ENCODE data around the gene FRMPD1.

DNA sequence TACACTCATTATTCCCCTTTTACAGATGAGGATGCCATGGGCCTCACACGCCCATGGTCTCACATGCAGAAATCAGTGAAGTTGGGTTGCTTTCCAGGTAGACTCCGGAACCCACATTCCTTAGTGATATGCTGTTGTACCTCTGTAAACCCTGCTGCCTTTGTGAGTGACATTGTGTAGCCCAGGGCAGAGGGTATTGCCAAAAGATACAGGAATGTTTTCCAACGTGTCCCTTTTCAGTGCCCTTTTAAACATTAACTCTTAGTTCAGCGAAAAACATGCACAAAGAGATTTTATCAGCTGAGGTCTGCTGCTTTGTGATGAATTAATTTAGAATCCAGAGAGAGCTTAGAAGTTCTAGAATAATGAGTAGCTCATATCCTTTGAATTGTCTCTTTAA, 64.5 kb downstream of the FRMPD1 start:
- TF ChIP-seq, protein P1, sequence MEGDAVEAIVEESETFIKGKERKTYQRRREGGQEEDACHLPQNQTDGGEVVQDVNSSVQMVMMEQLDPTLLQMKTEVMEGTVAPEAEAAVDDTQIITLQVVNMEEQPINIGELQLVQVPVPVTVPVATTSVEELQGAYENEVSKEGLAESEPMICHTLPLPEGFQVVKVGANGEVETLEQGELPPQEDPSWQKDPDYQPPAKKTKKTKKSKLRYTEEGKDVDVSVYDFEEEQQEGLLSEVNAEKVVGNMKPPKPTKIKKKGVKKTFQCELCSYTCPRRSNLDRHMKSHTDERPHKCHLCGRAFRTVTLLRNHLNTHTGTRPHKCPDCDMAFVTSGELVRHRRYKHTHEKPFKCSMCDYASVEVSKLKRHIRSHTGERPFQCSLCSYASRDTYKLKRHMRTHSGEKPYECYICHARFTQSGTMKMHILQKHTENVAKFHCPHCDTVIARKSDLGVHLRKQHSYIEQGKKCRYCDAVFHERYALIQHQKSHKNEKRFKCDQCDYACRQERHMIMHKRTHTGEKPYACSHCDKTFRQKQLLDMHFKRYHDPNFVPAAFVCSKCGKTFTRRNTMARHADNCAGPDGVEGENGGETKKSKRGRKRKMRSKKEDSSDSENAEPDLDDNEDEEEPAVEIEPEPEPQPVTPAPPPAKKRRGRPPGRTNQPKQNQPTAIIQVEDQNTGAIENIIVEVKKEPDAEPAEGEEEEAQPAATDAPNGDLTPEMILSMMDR (IDR thresholded peaks at IDR 0.05), result no peak
- no peak for TF ChIP-seq POLR2A (IDR thresholded peaks at IDR 0.05)
